Measurements from ENCODE around the gene CFAP43.

The CFAP43 gene

GRCh38 chr10:104101902-104102301 lies 130.3 kb downstream of the CFAP43 start:
- no peak overlapping the region for H2BK12ac ChIP-seq (ENCODE audit: low read length in 2 of 2)
- H3K9ac ChIP-seq (ENCODE audit: low read length): no peak overlapping the region
- no peak overlapping the region for H3K27ac ChIP-seq (ENCODE audit: low read length, poor library complexity, severe bottlenecking)
- no peak overlapping the region for H2BK5ac ChIP-seq (ENCODE audit: low read depth, low read length, poor library complexity, severe bottlenecking)
- no peak overlapping the region for H4K91ac ChIP-seq (ENCODE audit: low read length)
- H3K18ac ChIP-seq (ENCODE audit: low read depth in 1 of 2, low read length in 2 of 2): no peak overlapping the region
- no peak overlapping the region for H3K4me2 ChIP-seq (ENCODE audit: low read length, poor library complexity, severe bottlenecking)
- no peak overlapping the region for H2AK5ac ChIP-seq (ENCODE audit: low read length, severe bottlenecking)
- H3K4me3 ChIP-seq (ENCODE audit: insufficient read depth in 1 of 2, low read depth in 1 of 2, low read length in 2 of 2): no peak overlapping the region
- H3K9me3 ChIP-seq (ENCODE audit: control insufficient read depth, low read length): peaks cover 3% of the 10 kb centered on the region
- no peak for DNase-seq
- H3K27me3 ChIP-seq (ENCODE audit: control insufficient read depth in 1 of 2, insufficient read depth in 1 of 2, low read length in 2 of 2): no peaks in the 10 kb centered on the region
- H2AFZ ChIP-seq (ENCODE audit: low read depth, low read length): no peak overlapping the region
- no peak overlapping the region for H3K4ac ChIP-seq (ENCODE audit: low read depth in 1 of 2, low read length in 2 of 2)
- H4K8ac ChIP-seq (ENCODE audit: low read length): no peak overlapping the region
- H2BK120ac ChIP-seq (ENCODE audit: low read depth, low read length): no peak overlapping the region
- H3K14ac ChIP-seq (ENCODE audit: low read length in 2 of 2): no peak overlapping the region
- H3K36me3 ChIP-seq (ENCODE audit: control insufficient read depth in 1 of 2, insufficient read depth in 2 of 2, low read depth in 1 of 2, low read length in 2 of 2): no peaks in the 10 kb centered on the region
- no peak overlapping the region for H3K23ac ChIP-seq (ENCODE audit: low read length in 2 of 2)
- H2BK15ac ChIP-seq (ENCODE audit: low read depth, poor library complexity, severe bottlenecking): no peak overlapping the region
- no peaks in the 10 kb centered on the region for H3K4me1 ChIP-seq (ENCODE audit: control insufficient read depth, insufficient read depth, low read depth, low read length)
- no peaks in the 10 kb centered on the region for H3K79me1 ChIP-seq (replicated peaks; ENCODE audit: low read length, poor library complexity, severe bottlenecking)
- 80% methylated on average over 1 of the region's 1 CpG for WGBS

- Histone ChIP-seq H2AK5ac (ENCODE audit: low read length, severe bottlenecking) (no peak overlapping the region), H2AFZ (ENCODE audit: low read depth, low read length) (no peak overlapping the region), H3K9ac (ENCODE audit: low read length) (no peak overlapping the region), H3K79me1 (replicated peaks; ENCODE audit: low read length, poor library complexity, severe bottlenecking) (no peaks in the 10 kb centered on the region), H3K4me3 (ENCODE audit: insufficient read depth in 1 of 2, low read depth in 1 of 2, low read length in 2 of 2) (no peak overlapping the region), H2BK120ac (ENCODE audit: low read depth, low read length) (no peak overlapping the region), H3K36me3 (ENCODE audit: control insufficient read depth in 1 of 2, insufficient read depth in 2 of 2, low read depth in 1 of 2, low read length in 2 of 2) (no peaks in the 10 kb centered on the region), H3K23ac (ENCODE audit: low read length in 2 of 2) (no peak overlapping the region), H4K91ac (ENCODE audit: low read length) (no peak overlapping the region), H3K4me2 (ENCODE audit: low read length, poor library complexity, severe bottlenecking) (no peak overlapping the region), H2BK15ac (ENCODE audit: low read depth, poor library complexity, severe bottlenecking) (no peak overlapping the region), H3K9me3 (ENCODE audit: control insufficient read depth, low read length) (peaks cover 7% of the 10 kb centered on the region), H3K18ac (ENCODE audit: low read depth in 1 of 2, low read length in 2 of 2) (no peak overlapping the region), H3K4ac (ENCODE audit: low read depth in 1 of 2, low read length in 2 of 2) (no peak overlapping the region), H2BK12ac (ENCODE audit: low read length in 2 of 2) (no peak overlapping the region), H2BK5ac (ENCODE audit: low read depth, low read length, poor library complexity, severe bottlenecking) (no peak overlapping the region), H3K4me1 (ENCODE audit: control insufficient read depth, insufficient read depth, low read depth, low read length) (no peaks in the 10 kb centered on the region), H4K8ac (ENCODE audit: low read length) (no peak overlapping the region), H3K14ac (ENCODE audit: low read length in 2 of 2) (no peak overlapping the region), H3K27ac (ENCODE audit: low read length, poor library complexity, severe bottlenecking) (no peak overlapping the region), H3K27me3 (ENCODE audit: control insufficient read depth in 1 of 2, insufficient read depth in 1 of 2, low read length in 2 of 2) (no peaks in the 10 kb centered on the region)
- no peak for DNase-seq
- no CpG with 5 or more reads among the region's 1 CpG for WGBS
Measured at GRCh38 chr10:104100795-104101194, 131.4 kb downstream of the CFAP43 start.

- H2BK12ac ChIP-seq (ENCODE audit: low read length in 2 of 2): peak overlapping the region in 1 of 2 experiments; percentile 9
- H3K4me1 ChIP-seq (ENCODE audit: control insufficient read depth, insufficient read depth, low read depth, low read length): no peaks in the 10 kb centered on the region
- no peaks in the 10 kb centered on the region for H3K79me1 ChIP-seq (replicated peaks; ENCODE audit: low read length, poor library complexity, severe bottlenecking)
- H3K4me2 ChIP-seq (ENCODE audit: low read length, poor library complexity, severe bottlenecking): no peak overlapping the region
- no peak overlapping the region for H2AK5ac ChIP-seq (ENCODE audit: low read length, severe bottlenecking)
- H2AFZ ChIP-seq (ENCODE audit: low read depth, low read length): no peak overlapping the region
- H3K27me3 ChIP-seq (ENCODE audit: control insufficient read depth in 1 of 2, insufficient read depth in 1 of 2, low read length in 2 of 2): no peaks in the 10 kb centered on the region
- no peak overlapping the region for H3K18ac ChIP-seq (ENCODE audit: low read depth in 1 of 2, low read length in 2 of 2)
- H3K23ac ChIP-seq (ENCODE audit: low read length in 2 of 2): no peak overlapping the region
- H3K4ac ChIP-seq (ENCODE audit: low read depth in 1 of 2, low read length in 2 of 2): no peak overlapping the region
- no peak overlapping the region for H3K27ac ChIP-seq (ENCODE audit: low read length, poor library complexity, severe bottlenecking)
- H2BK15ac ChIP-seq (ENCODE audit: low read depth, poor library complexity, severe bottlenecking): no peak overlapping the region
- H3K36me3 ChIP-seq (ENCODE audit: control insufficient read depth in 1 of 2, insufficient read depth in 2 of 2, low read depth in 1 of 2, low read length in 2 of 2): no peaks in the 10 kb centered on the region
- H3K9ac ChIP-seq (ENCODE audit: low read length): no peak overlapping the region
- H3K9me3 ChIP-seq (ENCODE audit: control insufficient read depth, low read length): peaks cover 7% of the 10 kb centered on the region
- no peak overlapping the region for H2BK5ac ChIP-seq (ENCODE audit: low read depth, low read length, poor library complexity, severe bottlenecking)
- DNase-seq: no peak
- H4K91ac ChIP-seq (ENCODE audit: low read length): no peak overlapping the region
- no peak overlapping the region for H2BK120ac ChIP-seq (ENCODE audit: low read depth, low read length)
- no peak overlapping the region for H3K4me3 ChIP-seq (ENCODE audit: insufficient read depth in 1 of 2, low read depth in 1 of 2, low read length in 2 of 2)
- no peak overlapping the region for H3K14ac ChIP-seq (ENCODE audit: low read length in 2 of 2)
- no peak overlapping the region for H4K8ac ChIP-seq (ENCODE audit: low read length)
Measured at GRCh38 chr10:104099941-104100340, 132.2 kb downstream of the CFAP43 start.

GRCh38 chr10:104099269-104099668 lies 132.9 kb downstream of the CFAP43 start:
- H3K18ac ChIP-seq (ENCODE audit: low read depth in 1 of 2, low read length in 2 of 2): no peak overlapping the region
- no peak for DNase-seq
- H2BK5ac ChIP-seq (ENCODE audit: low read depth, low read length, poor library complexity, severe bottlenecking): no peak overlapping the region
- H3K4me1 ChIP-seq (ENCODE audit: control insufficient read depth, insufficient read depth, low read depth, low read length): no peaks in the 10 kb centered on the region
- no peaks in the 10 kb centered on the region for H3K36me3 ChIP-seq (ENCODE audit: control insufficient read depth in 1 of 2, insufficient read depth in 2 of 2, low read depth in 1 of 2, low read length in 2 of 2)
- no peak overlapping the region for H2BK120ac ChIP-seq (ENCODE audit: low read depth, low read length)
- peaks cover 7% of the 10 kb centered on the region for H3K9me3 ChIP-seq (ENCODE audit: control insufficient read depth, low read length)
- H3K23ac ChIP-seq (ENCODE audit: low read length in 2 of 2): no peak overlapping the region
- H3K9ac ChIP-seq (ENCODE audit: low read length): no peak overlapping the region
- no peaks in the 10 kb centered on the region for H3K79me1 ChIP-seq (replicated peaks; ENCODE audit: low read length, poor library complexity, severe bottlenecking)
- no peak overlapping the region for H4K91ac ChIP-seq (ENCODE audit: low read length)
- no peak overlapping the region for H2AK5ac ChIP-seq (ENCODE audit: low read length, severe bottlenecking)
- no peak overlapping the region for H2BK15ac ChIP-seq (ENCODE audit: low read depth, poor library complexity, severe bottlenecking)
- no peak overlapping the region for H3K4me3 ChIP-seq (ENCODE audit: insufficient read depth in 1 of 2, low read depth in 1 of 2, low read length in 2 of 2)
- H4K8ac ChIP-seq (ENCODE audit: low read length): no peak overlapping the region
- WGBS: no CpG with 5 or more reads among the region's 3 CpGs
- no peak overlapping the region for H2BK12ac ChIP-seq (ENCODE audit: low read length in 2 of 2)
- H3K14ac ChIP-seq (ENCODE audit: low read length in 2 of 2): no peak overlapping the region
- no peak overlapping the region for H2AFZ ChIP-seq (ENCODE audit: low read depth, low read length)
- H3K4ac ChIP-seq (ENCODE audit: low read depth in 1 of 2, low read length in 2 of 2): no peak overlapping the region
- H3K4me2 ChIP-seq (ENCODE audit: low read length, poor library complexity, severe bottlenecking): no peak overlapping the region
- no peak overlapping the region for H3K27ac ChIP-seq (ENCODE audit: low read length, poor library complexity, severe bottlenecking)
- no peaks in the 10 kb centered on the region for H3K27me3 ChIP-seq (ENCODE audit: control insufficient read depth in 1 of 2, insufficient read depth in 1 of 2, low read length in 2 of 2)
